Measurements from ENCODE around the gene CLMP.

DNA sequence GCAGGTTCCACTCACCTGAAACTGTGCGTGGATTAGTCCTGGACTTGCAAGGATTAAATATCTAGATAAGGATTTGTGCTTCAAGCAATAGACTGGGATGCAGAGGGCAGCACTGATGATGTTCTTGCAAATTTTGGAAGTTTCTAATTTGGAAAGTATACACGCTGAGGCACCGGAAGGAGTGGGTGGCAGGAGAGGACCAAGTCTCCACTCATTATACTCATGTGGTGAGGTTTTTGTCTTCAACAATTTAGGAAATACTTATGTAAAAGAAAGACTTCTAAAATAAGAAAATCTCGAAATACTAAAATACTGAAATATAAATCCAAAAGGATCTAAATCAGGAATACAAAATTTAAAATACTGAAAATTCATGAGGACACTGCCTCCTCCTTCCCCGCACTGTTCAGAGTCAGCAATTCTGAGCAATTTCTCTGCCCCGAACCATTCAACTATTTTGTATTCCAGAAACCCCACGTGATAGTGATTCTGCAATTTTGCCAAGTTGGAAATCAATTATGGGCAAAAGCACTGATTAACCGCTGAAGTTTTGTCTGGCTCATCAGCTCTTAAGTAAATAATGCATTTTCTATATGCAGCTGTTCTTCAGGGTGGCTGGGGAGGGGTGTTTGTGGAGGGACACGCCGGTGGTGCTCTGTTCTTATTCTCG, 47.0 kb upstream of the CLMP start:
- TF ChIP-seq USF2 (IDR thresholded peaks at IDR 0.05): no peak
- TF ChIP-seq CTCF (IDR thresholded peaks at IDR 0.05): no peak
- TF ChIP-seq MAFK (IDR thresholded peaks at IDR 0.05; ENCODE audit: partially characterized antibody): no peak
- TF ChIP-seq ZNF302 (CRISPR knock-in tag; IDR thresholded peaks at IDR 0.05): no peak
- no peak for TF ChIP-seq POLR2A (IDR thresholded peaks at IDR 0.05; ENCODE audit: low read length)
- TF ChIP-seq CHD4 (IDR thresholded peaks at IDR 0.05; ENCODE audit: borderline replicate concordance): no peak
- TF ChIP-seq HOXA7 (CRISPR knock-in tag; IDR thresholded peaks at IDR 0.05): no peak
